Loucy (cell line): ENCODE measurements around the gene ERMN.

Experiments used
- H2AFZ ChIP-seq: fragments of 200-600 bp; sonication (generic); 2 replicates; pipeline ENCODE4 v1.6.0; 2016; ENCODE audit warnings: antibody characterized with exemption, mild to moderate bottlenecking, low read length, moderate library complexity
- H3F3A ChIP-seq: fragments of 200-600 bp; 2 replicates; pipeline ENCODE4 v1.6.0; 2016; ENCODE audit warnings: antibody characterized with exemption, low read depth, mild to moderate bottlenecking
- H3K27me3 ChIP-seq: fragments of 200-600 bp; sonication (generic); 2 replicates; pipeline ENCODE4 v1.6.1; 2014; ENCODE audit warnings: low read length, mild to moderate bottlenecking; ENCODE audit not compliant: insufficient read depth, poor library complexity, severe bottlenecking
- H3K36me3 ChIP-seq: fragments of 200-600 bp; sonication (generic); 2 replicates; pipeline ENCODE4 v1.6.1; 2016; ENCODE audit warnings: low read length; ENCODE audit not compliant: insufficient read depth
- H3K4me1 ChIP-seq: fragments of 200-600 bp; sonication (generic); 2 replicates; pipeline ENCODE4 v1.5.1; 2014; ENCODE audit warnings: low read length, mild to moderate bottlenecking; ENCODE audit not compliant: insufficient read depth, poor library complexity, severe bottlenecking
- H3K4me2 ChIP-seq: fragments of 200-600 bp; sonication (generic); 2 replicates; pipeline ENCODE4 v1.6.0; 2014; ENCODE audit warnings: antibody characterized with exemption, low read length, low read depth, mild to moderate bottlenecking; ENCODE audit not compliant: poor library complexity, severe bottlenecking
- H3K4me3 ChIP-seq: fragments of 200-600 bp; sonication (generic); 2 replicates; pipeline ENCODE4 v1.5.1; 2014; ENCODE audit warnings: low read length, mild to moderate bottlenecking, mixed read lengths; ENCODE audit not compliant: poor library complexity, severe bottlenecking
- H3K79me2 ChIP-seq: fragments of 200-600 bp; sonication (generic); 2 replicates; pipeline ENCODE4 v1.6.1; 2014; ENCODE audit warnings: low read length; ENCODE audit not compliant: insufficient read depth
- H3K9ac ChIP-seq: fragments of 200-600 bp; sonication (generic); 2 replicates; pipeline ENCODE4 v1.6.0; 2014; ENCODE audit warnings: mild to moderate bottlenecking, low read depth, low read length, moderate library complexity; ENCODE audit not compliant: poor library complexity, severe bottlenecking
- H3K9me2 ChIP-seq: fragments of 200-600 bp; sonication (generic); replicated peaks from 2 replicates; pipeline ENCODE4 v1.6.1; 2016; ENCODE audit warnings: low read depth, low read length, mixed read lengths
- H3K9me3 ChIP-seq: fragments of 200-600 bp; sonication (generic); 2 replicates; pipeline ENCODE4 v1.6.1; 2014; ENCODE audit warnings: mild to moderate bottlenecking, antibody characterized with exemption, low read length, low read depth; ENCODE audit not compliant: insufficient read depth
- H4K20me1 ChIP-seq: fragments of 200-600 bp; sonication (generic); 2 replicates; pipeline ENCODE4 v1.6.0; 2014; ENCODE audit warnings: antibody characterized with exemption, low read length, mild to moderate bottlenecking; ENCODE audit not compliant: insufficient read depth, poor library complexity, severe bottlenecking
- CTCF ChIP-seq: fragments of 200-600 bp; sonication (generic); conservative IDR thresholded peaks from 2 replicates; pipeline ENCODE4 v1.5.1; 2014; ENCODE audit warnings: mild to moderate bottlenecking, antibody characterized with exemption, low read length
- EZH2phosphoT487 ChIP-seq: fragments of 200-600 bp; IDR thresholded peaks from 2 replicates; pipeline ENCODE4 v1.6.1; 2018; ENCODE audit warnings: antibody characterized with exemption, mild to moderate bottlenecking, moderate library complexity, borderline replicate concordance

ERMN gene

GRCh38 chr2:157290525-157290924, 35.1 kb downstream of the ERMN start:
- H3K9me2 ChIP-seq, result no peaks in the 10 kb centered on the region
- no peaks in the 10 kb centered on the region for H3K36me3 ChIP-seq
- H3K9me3 ChIP-seq, result no peaks in the 10 kb centered on the region
- no peaks in the 10 kb centered on the region for H3K79me2 ChIP-seq
- H3K9ac ChIP-seq, result no peak overlapping the region
- no peak overlapping the region for H3K4me3 ChIP-seq
- no peaks in the 10 kb centered on the region for H3K4me1 ChIP-seq
- TF ChIP-seq EZH2phosphoT487 (no peak), CTCF (no peak)
- no peaks in the 10 kb centered on the region for H3K27me3 ChIP-seq
- H3F3A ChIP-seq, result no peaks in the 10 kb centered on the region
- no peak overlapping the region for H2AFZ ChIP-seq
- H3K4me2 ChIP-seq, result no peak overlapping the region
- H4K20me1 ChIP-seq, result no peaks in the 10 kb centered on the region

- TF ChIP-seq CTCF, result no peak
- no peak for TF ChIP-seq EZH2phosphoT487
- H4K20me1 ChIP-seq, result no peaks in the 10 kb centered on the region
- no peak overlapping the region for H3K4me2 ChIP-seq
- no peak overlapping the region for H3K4me3 ChIP-seq
- H3K9me2 ChIP-seq, result no peaks in the 10 kb centered on the region
- H3F3A ChIP-seq, result no peaks in the 10 kb centered on the region
- no peaks in the 10 kb centered on the region for H3K9me3 ChIP-seq
- H2AFZ ChIP-seq, result no peak overlapping the region
- H3K27me3 ChIP-seq, result no peaks in the 10 kb centered on the region
- H3K4me1 ChIP-seq, result no peaks in the 10 kb centered on the region
- H3K36me3 ChIP-seq, result no peaks in the 10 kb centered on the region
- H3K79me2 ChIP-seq, result no peaks in the 10 kb centered on the region
- no peak overlapping the region for H3K9ac ChIP-seq
Observed at GRCh38 chr2:157287160-157287559, 38.5 kb downstream of the ERMN start.

- H3K79me2 ChIP-seq, result no peaks in the 10 kb centered on the region
- no peaks in the 10 kb centered on the region for H3K36me3 ChIP-seq
- H3K4me2 ChIP-seq, result no peak overlapping the region
- no peaks in the 10 kb centered on the region for H3K4me1 ChIP-seq
- no peak overlapping the region for H3K9ac ChIP-seq
- no peaks in the 10 kb centered on the region for H4K20me1 ChIP-seq
- no peaks in the 10 kb centered on the region; the same call in 1 of the 2 replicates for H3K9me3 ChIP-seq
- no peak overlapping the region for H2AFZ ChIP-seq
- H3K27me3 ChIP-seq, result no peaks in the 10 kb centered on the region
- H3F3A ChIP-seq, result no peaks in the 10 kb centered on the region
- no peaks in the 10 kb centered on the region for H3K9me2 ChIP-seq
- no peak overlapping the region for H3K4me3 ChIP-seq
- TF ChIP-seq CTCF (no peak), EZH2phosphoT487 (no peak)
Observed at GRCh38 chr2:157283468-157283867, 42.2 kb downstream of the ERMN start.
